H1 (cell line): ENCODE results near the gene SMPX. TPM values are rescaled to one million over a fixed set of nuclear protein-coding genes. Genes with fewer than 3 reads are reported as not detected.

Experiments
- CTCF ChIA-PET: fragments of 300-600 bp; sonication (Branson Sonifier 250); formaldehyde crosslinking; loops from one replicate; lab custom pipeline; 2021; ENCODE audit not compliant: partially characterized antibody; lab: Charles Lee
- POLR2A ChIA-PET: fragments of 300-600 bp; sonication (Branson Sonifier 250); formaldehyde crosslinking; loops from one replicate; lab custom pipeline; 2021; ENCODE audit warnings: inconsistent platforms; ENCODE audit not compliant: partially characterized antibody; lab: Charles Lee
- DNase-seq, 2 experiments: peaks; one replicate each; pipeline versions ENCODE4 v3.0.0 to v3.0.0-alpha.2; 2010 to 2022; ENCODE audit warnings: low spot score in 2 of 2, low read depth in 1 of 2, mixed read lengths in 1 of 2
- FAIRE-seq: peaks from 2 replicates; lab custom pipeline; 2011; peaks lifted over from hg19 to GRCh38; lab: Jason Lieb, UNC
- H2AFZ ChIP-seq: 2 replicates; pipeline ENCODE4 v1.8.1; 2012; ENCODE audit warnings: low read length, inconsistent platforms
- H2AK5ac ChIP-seq: 2 replicates; pipeline ENCODE4 v1.6.1; 2013; ENCODE audit warnings: low read depth, low read length
- H2BK120ac ChIP-seq: replicated peaks from 2 replicates; pipeline ENCODE3; 2013; ENCODE audit warnings: low read depth, low read length, inconsistent platforms
- H2BK12ac ChIP-seq: 2 replicates; pipeline ENCODE4 v1.6.1; 2013; ENCODE audit warnings: low read depth, low read length
- H2BK15ac ChIP-seq: 2 replicates; pipeline ENCODE4 v1.6.1; 2013; ENCODE audit warnings: low read length
- H2BK20ac ChIP-seq: 2 replicates; pipeline ENCODE4 v1.6.1; 2013; ENCODE audit warnings: low read length
- H2BK5ac ChIP-seq: 2 replicates; pipeline ENCODE4 v1.6.1; 2013; ENCODE audit warnings: low read depth, low read length
- H3K14ac ChIP-seq: 2 replicates; pipeline ENCODE4 v1.6.1; 2013; ENCODE audit warnings: inconsistent platforms; ENCODE audit not compliant: insufficient read length
- H3K18ac ChIP-seq: 2 replicates; pipeline ENCODE4 v1.6.1; 2013; ENCODE audit warnings: low read length; ENCODE audit errors: extremely low read depth
- H3K23ac ChIP-seq: 2 replicates; pipeline ENCODE4 v1.6.1; 2013; ENCODE audit warnings: inconsistent platforms; ENCODE audit not compliant: insufficient read length
- H3K23me2 ChIP-seq: 2 replicates; pipeline ENCODE4 v1.6.1; 2013; ENCODE audit warnings: low read depth, low read length
- H3K27ac ChIP-seq: 2 replicates; pipeline ENCODE4 v1.6.1; 2011; ENCODE audit warnings: low read depth, low read length, inconsistent platforms
- H3K27me3 ChIP-seq, 4 experiments: replicated peaks in 1 of 4; 1 replicate in 1 of 4; 2 replicates in 3 of 4; pipeline versions ENCODE4 v1.6.1 to v1.8.1; 2011 to 2013; ENCODE audit warnings: low read length in 3 of 4, mild to moderate bottlenecking in 3 of 4, inconsistent platforms in 2 of 4, mixed read lengths in 2 of 4, moderate library complexity in 1 of 4; ENCODE audit not compliant: control insufficient read depth in 3 of 4, insufficient read depth in 3 of 4; ENCODE audit errors: extremely low read depth in 1 of 4
- H3K36me3 ChIP-seq, 4 experiments: 2 replicates each; pipeline versions ENCODE4 v1.6.1 to v1.8.1; 2011 to 2013; ENCODE audit warnings: mild to moderate bottlenecking in 4 of 4, low read length in 3 of 4, moderate library complexity in 2 of 4, control low read depth in 1 of 4, inconsistent platforms in 1 of 4; ENCODE audit not compliant: insufficient read depth in 4 of 4, control insufficient read depth in 2 of 4
- H3K4ac ChIP-seq: replicated peaks from 2 replicates; pipeline ENCODE3; 2013; ENCODE audit warnings: low read length, low read depth, mixed read lengths, inconsistent platforms; ENCODE audit not compliant: insufficient read length
- H3K4me1 ChIP-seq, 4 experiments: replicated peaks in 1 of 4; 1 replicate in 1 of 4; 2 replicates in 3 of 4; pipeline versions ENCODE4 v1.6.1 to v1.8.1; 2011 to 2013; ENCODE audit warnings: low read length in 3 of 4, inconsistent platforms in 2 of 4, mixed read lengths in 1 of 4; ENCODE audit not compliant: insufficient read depth in 4 of 4, control insufficient read depth in 3 of 4
- H3K4me2 ChIP-seq, 2 experiments: 2 replicates each; pipeline versions ENCODE4 v1.6.1 to v1.8.1; 2011 to 2013; ENCODE audit warnings: low read depth in 2 of 2, low read length in 2 of 2, control low read depth in 1 of 2, inconsistent platforms in 1 of 2, mild to moderate bottlenecking in 1 of 2; ENCODE audit not compliant: insufficient read depth in 1 of 2
- H3K4me3 ChIP-seq, 4 experiments: fragments of 200-600, 300-600 bp in 1 of 4; sonication (generic), shearing (Covaris generic), sonication (Bioruptor Twin) in 1 of 4; 2 replicates each; pipeline versions ENCODE4 v1.5.1 to v1.8.1; 2011 to 2016; ENCODE audit warnings: low read length in 4 of 4, low read depth in 3 of 4, control low read depth in 2 of 4, inconsistent platforms in 2 of 4, mild to moderate bottlenecking in 2 of 4, mixed read lengths in 1 of 4, moderate library complexity in 1 of 4; ENCODE audit not compliant: insufficient read depth in 2 of 4; ENCODE audit errors: extremely low read depth in 1 of 4
- H3K56ac ChIP-seq: replicated peaks from 2 replicates; pipeline ENCODE3; 2013; ENCODE audit warnings: low read depth, mild to moderate bottlenecking, mixed read lengths, low read length, inconsistent platforms; ENCODE audit not compliant: insufficient read length
- H3K79me1 ChIP-seq: 2 replicates; pipeline ENCODE4 v1.6.1; 2013; ENCODE audit warnings: low read depth, low read length, control low read depth
- H3K79me2 ChIP-seq, 2 experiments: 2 replicates each; pipeline versions ENCODE4 v1.6.1 to v1.8.1; 2012 to 2013; ENCODE audit warnings: low read length in 2 of 2, mild to moderate bottlenecking in 2 of 2, inconsistent platforms in 1 of 2; ENCODE audit not compliant: insufficient read depth in 2 of 2, control insufficient read depth in 1 of 2
- H3K9ac ChIP-seq, 4 experiments: replicated peaks in 1 of 4; 1 replicate in 1 of 4; 2 replicates in 3 of 4; pipeline versions ENCODE4 v1.6.1 to v1.8.1; 2011 to 2013; ENCODE audit warnings: low read depth in 3 of 4, low read length in 3 of 4, control low read depth in 2 of 4, mild to moderate bottlenecking in 2 of 4, moderate library complexity in 2 of 4, inconsistent platforms in 1 of 4; ENCODE audit errors: extremely low read depth in 1 of 4
- H3K9me3 ChIP-seq, 2 experiments: 2 replicates each; pipeline versions ENCODE4 v1.6.1 to v1.8.1; 2012 to 2013; ENCODE audit warnings: mild to moderate bottlenecking in 2 of 2, moderate library complexity in 2 of 2, control low read depth in 1 of 2, inconsistent platforms in 1 of 2, low read depth in 1 of 2, low read length in 1 of 2, mixed read lengths in 1 of 2; ENCODE audit not compliant: insufficient read depth in 2 of 2
- H4K20me1 ChIP-seq, 2 experiments: replicated peaks in 1 of 2; 2 replicates each; pipeline versions ENCODE3 to v1.8.1; 2011 to 2013; ENCODE audit warnings: inconsistent platforms in 2 of 2, low read length in 2 of 2, mild to moderate bottlenecking in 1 of 2; ENCODE audit not compliant: insufficient read depth in 2 of 2, control insufficient read depth in 1 of 2
- H4K5ac ChIP-seq: 2 replicates; pipeline ENCODE4 v1.6.1; 2013; ENCODE audit warnings: low read length, low read depth, mixed read lengths, inconsistent platforms; ENCODE audit not compliant: insufficient read length
- H4K8ac ChIP-seq: 2 replicates; pipeline ENCODE4 v1.8.0; 2013; ENCODE audit warnings: mild to moderate bottlenecking, moderate library complexity, low read length, inconsistent platforms; ENCODE audit not compliant: insufficient read depth; ENCODE audit errors: extremely low read depth
- H4K91ac ChIP-seq: replicated peaks from 2 replicates; pipeline ENCODE3; 2013; ENCODE audit warnings: low read length, mixed read lengths, inconsistent platforms; ENCODE audit not compliant: insufficient read length
- BCL11A ChIP-seq, 2 experiments: IDR thresholded peaks; one replicate each; pipeline ENCODE4 v1.6.1; 2011; ENCODE audit warnings: low read depth in 2 of 2, low read length in 2 of 2, mild to moderate bottlenecking in 2 of 2
- CREB1 ChIP-seq: IDR thresholded peaks from 2 replicates; pipeline ENCODE4 v1.6.1; 2012; ENCODE audit warnings: inconsistent platforms
- EP300 ChIP-seq, 2 experiments: IDR thresholded peaks; 1 replicate in 1 of 2; 2 replicates in 1 of 2; pipeline ENCODE4 v1.6.1; 2011 to 2012; ENCODE audit warnings: low read depth in 2 of 2, low read length in 2 of 2, mild to moderate bottlenecking in 2 of 2, borderline replicate concordance in 1 of 2, inconsistent platforms in 1 of 2, moderate library complexity in 1 of 2
- JUND ChIP-seq: IDR thresholded peaks from 2 replicates; pipeline ENCODE4 v1.6.1; 2011; ENCODE audit warnings: mild to moderate bottlenecking, improper control_type of control experiment, low read length
- POLR2A ChIP-seq, 2 experiments: IDR thresholded peaks; 1 replicate in 1 of 2; 2 replicates in 1 of 2; pipeline ENCODE4 v1.6.1; 2011; ENCODE audit warnings: low read depth in 2 of 2, low read length in 2 of 2, mild to moderate bottlenecking in 2 of 2; ENCODE audit errors: control extremely low read depth in 1 of 2
- RBBP5 ChIP-seq: IDR thresholded peaks from 2 replicates; pipeline ENCODE4 v1.7.1; 2012; ENCODE audit warnings: low read depth, mild to moderate bottlenecking, inconsistent platforms, low read length, moderate library complexity, borderline replicate concordance
- SP1 ChIP-seq: IDR thresholded peaks from 2 replicates; pipeline ENCODE4 v1.6.1; 2011; ENCODE audit warnings: low read depth, low read length
- SP2 ChIP-seq: IDR thresholded peaks from 2 replicates; pipeline ENCODE4 v1.6.1; 2012; ENCODE audit warnings: mild to moderate bottlenecking, low read length, inconsistent platforms
- SRF ChIP-seq: IDR thresholded peaks from 2 replicates; pipeline ENCODE4 v1.6.1; 2011; ENCODE audit warnings: mild to moderate bottlenecking, low read depth, low read length, moderate library complexity
- TAF7 ChIP-seq: optimal IDR thresholded peaks from 2 replicates; pipeline ENCODE3; 2011; ENCODE audit warnings: low read depth, mild to moderate bottlenecking, inconsistent platforms, low read length, moderate library complexity, borderline replicate concordance
- TBP ChIP-seq: IDR thresholded peaks from 2 replicates; pipeline ENCODE4 v1.6.1; 2011; ENCODE audit warnings: low read depth, low read length, improper control_type of control experiment
- polyA plus RNA-seq, 7 experiments: library from polyadenylated mRNA; depleted of rRNA in 3 of 7; stranded (reverse) in 5 of 7; unstranded in 2 of 7; fragments of >200 nt in 5 of 7; fragments of 200-250 nt in 2 of 7; gene quantifications; 1 replicate in 5 of 7; 2 replicates in 1 of 7; 4 replicates in 1 of 7; pipeline versions ENCODE4 v1.2.1 to v1.2.3, GENCODE V29; 2011 to 2013; ENCODE audit warnings: missing spikeins in 2 of 7, mixed read lengths in 2 of 7
- total RNA-seq: library from RNA; stranded (reverse); fragmentation: NEBNext Ultra II Directional; extraction: Animal tissue kit (Norgen Biotek cat#: 25700); gene quantifications from 2 replicates; pipeline ENCODE4 v1.2.1, GENCODE V29; 2021
- TF ChIP-seq, protein P1 (sequence below): IDR thresholded peaks from 2 replicates; pipeline ENCODE4 v1.6.1; 2012; ENCODE audit warnings: low read length, inconsistent platforms

Gene SMPX
- total and polyA plus RNA-seq, 2 of the 8 experiments (the other 6 are each of a cell fraction or from before 2014, with no cell fraction given), result not detected

DNA sequence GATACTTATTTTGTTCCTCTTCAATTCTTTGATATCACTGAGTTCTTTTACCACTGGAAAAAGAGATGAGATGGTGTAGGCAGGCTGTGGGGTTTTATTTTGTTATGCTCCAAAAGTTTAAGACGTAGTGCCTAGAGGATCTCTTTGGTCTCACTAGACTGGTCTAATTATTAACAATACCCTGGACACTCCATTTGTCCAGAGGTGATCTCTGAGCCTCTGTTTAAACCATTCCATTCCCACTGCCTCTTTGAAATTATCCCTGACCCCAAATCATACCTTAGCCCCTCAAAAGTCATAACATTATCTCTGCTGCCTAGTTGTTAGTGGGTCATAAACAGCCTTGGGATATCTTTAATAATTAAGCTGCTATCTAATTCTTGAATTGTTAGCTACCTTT is 24.2 kb downstream of the SMPX start (continued):
- TF ChIP-seq SRF (no peak), POLR2A (IDR thresholded peaks at IDR 0.05; ENCODE audit: control extremely low read depth in 1 of 2, low read depth in 2 of 2, low read length in 2 of 2) (no peak)

DNA sequence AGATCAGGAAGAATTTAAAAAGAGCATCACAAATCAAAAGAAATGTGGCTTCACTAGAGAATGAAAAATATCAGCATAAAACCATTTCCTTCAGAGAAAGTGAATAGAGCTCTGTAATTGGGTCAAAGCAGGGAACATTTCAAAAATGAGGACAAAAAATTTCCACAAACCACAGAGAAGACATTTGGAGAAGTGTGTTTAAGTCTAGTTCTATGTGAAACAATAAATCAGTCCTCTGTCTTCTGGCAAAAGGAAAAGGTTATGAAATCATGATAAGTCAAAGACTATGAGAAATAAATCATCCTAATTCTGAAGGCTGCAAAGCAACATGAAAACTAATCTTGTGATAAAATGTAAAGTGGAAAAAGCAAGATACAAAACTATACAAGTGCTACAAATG is 27.9 kb downstream of the SMPX start:
- H3K79me1 ChIP-seq, result no peaks in the 10 kb centered on the region
- no peak overlapping the region for H3K27ac ChIP-seq
- ChIA-PET POLR2A (no interaction called here), CTCF (no interaction called here)
- H3K23ac ChIP-seq, result no peak overlapping the region
- H3K4ac ChIP-seq, result no peak overlapping the region
- no peak overlapping the region for H3K4me2 ChIP-seq
- H2BK20ac ChIP-seq, result no peak overlapping the region
- no peak overlapping the region for H3K9ac ChIP-seq
- no peaks in the 10 kb centered on the region for H3K79me2 ChIP-seq
- H2AFZ ChIP-seq, result no peak overlapping the region
- H3K18ac ChIP-seq, result no peak overlapping the region
- no peak overlapping the region for H3K56ac ChIP-seq
- H3K23me2 ChIP-seq, result no peaks in the 10 kb centered on the region
- no peak overlapping the region for H2AK5ac ChIP-seq
- H4K5ac ChIP-seq, result no peak overlapping the region
- H3K27me3 ChIP-seq, result no peaks in the 10 kb centered on the region
- H4K8ac ChIP-seq, result no peak overlapping the region
- H4K20me1 ChIP-seq, result no peaks in the 10 kb centered on the region
- no peak overlapping the region for H3K4me3 ChIP-seq
- H4K91ac ChIP-seq, result no peak overlapping the region
- H2BK5ac ChIP-seq, result no peak overlapping the region
- no peak overlapping the region for H2BK12ac ChIP-seq
- no peaks in the 10 kb centered on the region for H3K9me3 ChIP-seq
- H3K36me3 ChIP-seq, result no peaks in the 10 kb centered on the region
- no peak for FAIRE-seq
- H2BK15ac ChIP-seq, result no peak overlapping the region
- DNase-seq, result no peak
- no peak overlapping the region for H2BK120ac ChIP-seq
- no peak overlapping the region for H3K14ac ChIP-seq
- H3K4me1 ChIP-seq, result no peaks in the 10 kb centered on the region
- TF ChIP-seq TBP (no peak), SP1 (no peak), JUND (no peak), RBBP5 (no peak), CREB1 (no peak), EP300 (IDR thresholded peaks at IDR 0.05; ENCODE audit: borderline replicate concordance in 1 of 2, low read depth in 2 of 2, low read length in 2 of 2) (no peak), BCL11A (IDR thresholded peaks at IDR 0.05; ENCODE audit: low read depth in 2 of 2, low read length in 2 of 2) (no peak), SP2 (no peak), TAF7 (no peak)
- TF ChIP-seq, protein P1, sequence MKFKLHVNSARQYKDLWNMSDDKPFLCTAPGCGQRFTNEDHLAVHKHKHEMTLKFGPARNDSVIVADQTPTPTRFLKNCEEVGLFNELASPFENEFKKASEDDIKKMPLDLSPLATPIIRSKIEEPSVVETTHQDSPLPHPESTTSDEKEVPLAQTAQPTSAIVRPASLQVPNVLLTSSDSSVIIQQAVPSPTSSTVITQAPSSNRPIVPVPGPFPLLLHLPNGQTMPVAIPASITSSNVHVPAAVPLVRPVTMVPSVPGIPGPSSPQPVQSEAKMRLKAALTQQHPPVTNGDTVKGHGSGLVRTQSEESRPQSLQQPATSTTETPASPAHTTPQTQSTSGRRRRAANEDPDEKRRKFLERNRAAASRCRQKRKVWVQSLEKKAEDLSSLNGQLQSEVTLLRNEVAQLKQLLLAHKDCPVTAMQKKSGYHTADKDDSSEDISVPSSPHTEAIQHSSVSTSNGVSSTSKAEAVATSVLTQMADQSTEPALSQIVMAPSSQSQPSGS, result no peak
